Measurements from ENCODE around the gene OSBPL3. TPM values are rescaled to one million over a fixed set of nuclear protein-coding genes. Genes with fewer than 3 reads are reported as not detected.

The OSBPL3 gene
- total RNA-seq, 1 experiment from 2014 or later: 11.6 TPM

DNA sequence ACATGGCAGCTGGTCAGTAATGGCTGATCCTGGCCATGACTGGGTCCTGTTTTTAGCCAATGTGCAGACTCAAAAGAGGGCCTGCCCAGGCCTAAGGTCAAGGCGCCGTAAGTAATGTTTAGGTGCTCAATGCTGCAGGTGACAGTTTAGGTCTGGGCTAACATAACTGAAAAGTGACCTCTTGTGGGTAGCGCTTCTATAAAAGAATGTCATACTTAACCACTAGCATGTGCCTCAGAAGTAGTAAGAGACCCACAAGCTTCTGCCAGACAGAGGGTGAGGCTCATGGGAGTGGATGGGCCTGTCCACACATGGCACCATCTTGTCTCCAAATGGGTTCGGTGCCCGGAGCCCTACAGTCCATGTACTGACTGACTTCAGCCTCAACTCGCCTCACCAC lies 132.2 kb downstream of the OSBPL3 start:
- Histone ChIP-seq H2AFZ (ENCODE audit: low read length) (no peak overlapping the region), H3K9me3 (ENCODE audit: low read length) (no peaks in the 10 kb centered on the region), H3F3A (ENCODE audit: low read length, unreplicated experiment) (no peaks in the 10 kb centered on the region), H3K36me3 (ENCODE audit: low read depth, low read length) (no peaks in the 10 kb centered on the region; the same call in 1 of the 2 replicates), H3K79me2 (ENCODE audit: low read length) (no peaks in the 10 kb centered on the region), H3K27ac (ENCODE audit: low read length) (no peak overlapping the region), H4K20me1 (ENCODE audit: low read length) (no peaks in the 10 kb centered on the region), H3K27me3 (ENCODE audit: low read length) (no peaks in the 10 kb centered on the region), H3K4me2 (ENCODE audit: low read length) (no peak overlapping the region), H3K9me2 (replicated peaks; ENCODE audit: low read length) (no peaks in the 10 kb centered on the region), H3K4me1 (ENCODE audit: insufficient read depth, low read length) (peaks cover 27% of the 10 kb centered on the region), H3K4me3 (ENCODE audit: low read length) (no peak overlapping the region), H3K9ac (ENCODE audit: low read length) (no peak overlapping the region)
- intact Hi-C loops (cut with micrococcal nuclease): no loop called here
- ChIA-PET CTCF (no interaction called here), POLR2A (ENCODE audit: unreplicated experiment) (no interaction called here)
- TF ChIP-seq EZH2phosphoT487 (IDR thresholded peaks at IDR 0.05; ENCODE audit: borderline replicate concordance, low read length): no peak
- TF ChIP-seq, protein P1, sequence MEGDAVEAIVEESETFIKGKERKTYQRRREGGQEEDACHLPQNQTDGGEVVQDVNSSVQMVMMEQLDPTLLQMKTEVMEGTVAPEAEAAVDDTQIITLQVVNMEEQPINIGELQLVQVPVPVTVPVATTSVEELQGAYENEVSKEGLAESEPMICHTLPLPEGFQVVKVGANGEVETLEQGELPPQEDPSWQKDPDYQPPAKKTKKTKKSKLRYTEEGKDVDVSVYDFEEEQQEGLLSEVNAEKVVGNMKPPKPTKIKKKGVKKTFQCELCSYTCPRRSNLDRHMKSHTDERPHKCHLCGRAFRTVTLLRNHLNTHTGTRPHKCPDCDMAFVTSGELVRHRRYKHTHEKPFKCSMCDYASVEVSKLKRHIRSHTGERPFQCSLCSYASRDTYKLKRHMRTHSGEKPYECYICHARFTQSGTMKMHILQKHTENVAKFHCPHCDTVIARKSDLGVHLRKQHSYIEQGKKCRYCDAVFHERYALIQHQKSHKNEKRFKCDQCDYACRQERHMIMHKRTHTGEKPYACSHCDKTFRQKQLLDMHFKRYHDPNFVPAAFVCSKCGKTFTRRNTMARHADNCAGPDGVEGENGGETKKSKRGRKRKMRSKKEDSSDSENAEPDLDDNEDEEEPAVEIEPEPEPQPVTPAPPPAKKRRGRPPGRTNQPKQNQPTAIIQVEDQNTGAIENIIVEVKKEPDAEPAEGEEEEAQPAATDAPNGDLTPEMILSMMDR (conservative IDR thresholded peaks at IDR 0.05; ENCODE audit: low read depth, low read length): no peak
- TF ChIP-seq EZH2 (IDR thresholded peaks at IDR 0.05; ENCODE audit: low read length, unreplicated experiment): no peak
- DNase-seq (no peak), ATAC-seq (no peak)
- BruUV-seq (replicated peaks): no TSS peak

DNA sequence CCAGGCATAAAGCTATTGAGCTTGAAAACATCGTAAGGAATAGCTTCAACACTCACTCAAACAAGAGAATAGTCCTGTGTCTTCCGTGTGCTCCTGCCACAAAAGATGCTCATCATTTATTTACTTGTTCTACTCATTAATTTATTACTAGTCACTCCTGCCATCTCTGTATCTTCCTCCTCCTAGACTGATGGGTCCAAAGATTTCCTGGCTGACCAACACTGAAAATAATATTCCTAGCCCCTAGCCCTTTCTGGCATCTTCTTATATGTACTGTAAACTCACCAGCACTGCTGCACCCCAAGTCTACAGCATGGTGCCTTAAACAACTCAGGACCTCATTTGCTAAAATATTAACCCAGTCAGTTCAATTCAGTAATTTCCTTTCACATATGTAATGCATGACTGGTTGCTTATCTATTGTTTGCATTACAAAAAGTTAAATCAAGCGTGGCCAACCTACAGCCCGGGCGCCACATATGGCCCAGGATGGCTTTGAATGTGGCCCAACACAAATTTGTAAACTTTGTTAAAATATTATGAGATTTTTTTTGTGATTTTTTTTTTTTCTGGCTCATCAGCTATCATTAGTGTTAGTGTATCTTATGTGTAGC lies 136.1 kb downstream of the OSBPL3 start:
- Histone ChIP-seq H3K9me3 (ENCODE audit: low read length) (no peaks in the 10 kb centered on the region), H3K27ac (ENCODE audit: low read length) (no peak overlapping the region), H3K36me3 (ENCODE audit: low read depth, low read length) (peaks cover 3% of the 10 kb centered on the region), H3K9ac (ENCODE audit: low read length) (no peak overlapping the region), H3K4me2 (ENCODE audit: low read length) (no peak overlapping the region), H3K4me3 (ENCODE audit: low read length) (no peak overlapping the region), H3F3A (ENCODE audit: low read length, unreplicated experiment) (no peaks in the 10 kb centered on the region), H3K27me3 (ENCODE audit: low read length) (no peaks in the 10 kb centered on the region), H3K4me1 (ENCODE audit: insufficient read depth, low read length) (peaks cover 23% of the 10 kb centered on the region; the same call in 1 of the 2 replicates), H4K20me1 (ENCODE audit: low read length) (no peaks in the 10 kb centered on the region), H3K9me2 (replicated peaks; ENCODE audit: low read length) (no peaks in the 10 kb centered on the region), H2AFZ (ENCODE audit: low read length) (no peak overlapping the region), H3K79me2 (ENCODE audit: low read length) (no peaks in the 10 kb centered on the region)
- ATAC-seq (no peak), DNase-seq (no peak)
- POLR2A ChIA-PET (ENCODE audit: unreplicated experiment): no interaction called here
- intact Hi-C loops (cut with micrococcal nuclease): no loop called here
- CTCF ChIA-PET: no interaction called here
- BruUV-seq (replicated peaks): no TSS peak
- TF ChIP-seq EZH2 (IDR thresholded peaks at IDR 0.05; ENCODE audit: low read length, unreplicated experiment): no peak
- TF ChIP-seq EZH2phosphoT487 (IDR thresholded peaks at IDR 0.05; ENCODE audit: borderline replicate concordance, low read length): no peak
- TF ChIP-seq, protein P1 (conservative IDR thresholded peaks at IDR 0.05; ENCODE audit: low read depth, low read length): no peak

DNA sequence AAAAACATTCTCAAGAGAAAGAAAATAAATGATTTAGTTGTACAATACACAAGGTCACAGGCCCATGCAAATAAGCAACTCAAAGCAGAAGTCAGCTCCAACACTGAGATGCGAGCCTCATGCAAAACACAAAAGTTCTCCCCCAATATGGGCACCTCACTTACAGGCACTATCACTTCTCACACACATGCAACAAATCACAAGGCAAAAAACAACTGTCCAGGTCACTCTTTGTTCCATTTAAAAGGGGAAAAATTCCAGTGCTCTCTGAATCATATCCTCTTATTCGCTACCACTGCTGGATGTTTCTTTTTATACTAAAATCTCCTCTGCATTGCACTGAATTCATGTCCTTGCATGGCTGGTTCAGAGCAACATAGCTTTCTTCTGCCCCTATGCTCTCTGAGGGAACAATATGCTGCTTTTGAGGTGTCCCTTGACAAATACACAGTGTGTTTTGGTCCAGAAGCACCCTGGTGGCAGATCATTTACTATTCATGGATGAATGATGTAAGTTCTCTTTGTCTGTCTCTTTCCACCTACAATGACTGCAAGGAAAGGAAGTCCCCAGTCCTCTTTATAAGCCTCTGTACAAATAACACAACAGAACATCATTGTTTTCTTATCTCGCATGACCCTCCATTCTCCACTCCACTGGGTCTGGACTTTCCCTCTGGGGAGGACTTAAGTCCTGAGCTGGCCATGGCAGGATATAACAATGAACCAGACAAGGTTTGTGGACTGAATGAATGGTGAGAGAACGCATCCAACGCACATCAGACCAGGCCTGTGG lies 137.3 kb downstream of the OSBPL3 start:
- ATAC-seq (peak; percentile 74), DNase-seq (peak; percentile 23)
- Histone ChIP-seq H2AFZ (ENCODE audit: low read length) (no peak overlapping the region), H3K9ac (ENCODE audit: low read length) (no peak overlapping the region), H3K4me1 (ENCODE audit: insufficient read depth, low read length) (peaks cover 23% of the 10 kb centered on the region; the same call in 1 of the 2 replicates), H3K27ac (ENCODE audit: low read length) (0 out of 2 replicates have a peak overlapping the region, but pooled peaks have one; percentile 14), H3K27me3 (ENCODE audit: low read length) (no peaks in the 10 kb centered on the region), H3K4me3 (ENCODE audit: low read length) (no peak overlapping the region), H3K9me3 (ENCODE audit: low read length) (no peaks in the 10 kb centered on the region), H3F3A (ENCODE audit: low read length, unreplicated experiment) (no peaks in the 10 kb centered on the region), H4K20me1 (ENCODE audit: low read length) (no peaks in the 10 kb centered on the region), H3K4me2 (ENCODE audit: low read length) (peak overlapping the region; percentile 9; the same call in 1 of the 2 replicates), H3K79me2 (ENCODE audit: low read length) (no peaks in the 10 kb centered on the region), H3K36me3 (ENCODE audit: low read depth, low read length) (peaks cover 3% of the 10 kb centered on the region; the same call in 1 of the 2 replicates), H3K9me2 (replicated peaks; ENCODE audit: low read length) (no peaks in the 10 kb centered on the region)
- TF ChIP-seq, protein P1 (conservative IDR thresholded peaks at IDR 0.05; ENCODE audit: low read depth, low read length): no peak
- TF ChIP-seq EZH2phosphoT487 (IDR thresholded peaks at IDR 0.05; ENCODE audit: borderline replicate concordance, low read length) (no peak), EZH2 (IDR thresholded peaks at IDR 0.05; ENCODE audit: low read length, unreplicated experiment) (no peak)
- BruUV-seq (replicated peaks): no TSS peak
- intact Hi-C loops (cut with micrococcal nuclease): no loop called here
- POLR2A ChIA-PET (ENCODE audit: unreplicated experiment): no interaction called here
- CTCF ChIA-PET: no interaction called here
